Measurements from ENCODE around the gene RASA3.
"Not testable (repeated sequence)": the region's sequence is repeated elsewhere in the genome, so short reads cannot be mapped to it uniquely, and the experiment has no call there.

The RASA3 gene

GRCh38 chr13:114111577-114111976 lies 20.8 kb downstream of the RASA3 start:
- DNase-seq = peak in 1 of 2 donors; percentile 26

DNA sequence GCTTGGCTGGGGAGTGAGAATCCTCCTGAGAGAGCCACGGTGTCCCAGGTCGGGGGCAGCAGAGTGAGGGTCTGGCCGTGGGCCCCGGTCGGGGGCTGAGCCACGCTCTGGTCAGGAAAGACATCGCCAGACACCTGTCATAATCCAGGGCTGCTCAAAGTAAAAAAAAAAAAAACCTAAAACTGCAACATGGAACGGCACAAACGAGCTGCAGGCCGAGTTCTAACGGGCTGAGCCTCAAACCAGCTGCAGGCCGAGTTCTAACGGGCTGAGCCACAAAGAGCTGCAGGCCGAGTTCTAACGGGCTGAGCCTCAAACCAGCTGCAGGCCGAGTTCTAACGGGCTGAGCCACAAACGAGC lies 21.6 kb downstream of the RASA3 start:
- DNase-seq = not testable (repeated sequence)

- DNase-seq = peak; percentile 69 to 81
Observed at GRCh38 chr13:114110091-114110829, 22.2 kb downstream of the RASA3 start.

- DNase-seq = no peak
Observed at GRCh38 chr13:114109641-114110041, 22.8 kb downstream of the RASA3 start.

GRCh38 chr13:114108894-114109293 lies 23.5 kb downstream of the RASA3 start:
- no peak for DNase-seq

DNA sequence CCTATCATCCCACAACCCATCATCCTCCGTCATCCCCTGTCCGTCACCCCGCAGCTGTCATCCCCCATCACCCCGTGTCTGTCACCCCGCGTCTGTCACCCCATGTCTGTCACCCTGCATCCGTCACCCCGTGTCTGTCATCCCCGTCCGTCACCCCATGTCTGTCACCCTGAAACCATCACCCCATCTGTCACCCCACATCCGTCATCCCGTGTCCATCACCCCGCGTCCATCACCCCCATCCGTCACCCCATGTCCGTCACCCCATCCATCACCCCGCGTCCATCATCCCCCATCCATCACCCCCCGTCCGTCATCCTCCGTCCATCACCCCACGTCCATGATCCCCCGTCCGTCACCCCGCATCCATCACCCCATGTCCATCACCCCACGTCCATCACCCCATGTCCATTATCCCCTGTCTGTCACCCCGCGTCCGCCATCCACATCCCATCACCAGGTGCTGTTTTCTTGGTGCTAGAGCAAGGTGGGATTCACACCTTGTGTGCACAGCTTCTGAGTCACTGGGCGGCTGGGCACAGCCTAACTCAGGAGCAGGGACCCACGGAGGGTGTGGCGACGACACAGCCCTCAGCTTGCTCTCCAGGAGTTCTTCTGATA lies 24.2 kb downstream of the RASA3 start:
- DNase-seq = no peak

DNA sequence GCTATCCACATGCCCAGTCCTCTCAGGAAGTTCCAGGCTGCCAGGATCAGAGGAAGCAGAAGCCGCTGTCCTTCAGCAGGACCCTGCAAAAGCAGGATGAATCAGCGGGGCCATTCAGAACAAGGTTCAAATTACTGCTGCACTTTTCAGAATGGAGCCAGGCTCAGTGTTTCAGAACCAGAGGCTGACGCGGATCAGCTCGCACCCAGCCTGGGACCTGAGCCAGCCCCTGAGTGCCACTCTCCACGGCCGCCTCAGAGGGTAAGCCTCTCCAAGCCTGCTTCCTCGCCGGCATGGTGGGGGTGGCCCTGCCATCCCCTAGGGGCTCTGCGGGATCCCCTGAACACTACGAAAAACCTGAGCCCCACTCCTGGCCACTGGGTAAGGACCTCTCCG lies 24.7 kb downstream of the RASA3 start:
- no peak for DNase-seq

DNA sequence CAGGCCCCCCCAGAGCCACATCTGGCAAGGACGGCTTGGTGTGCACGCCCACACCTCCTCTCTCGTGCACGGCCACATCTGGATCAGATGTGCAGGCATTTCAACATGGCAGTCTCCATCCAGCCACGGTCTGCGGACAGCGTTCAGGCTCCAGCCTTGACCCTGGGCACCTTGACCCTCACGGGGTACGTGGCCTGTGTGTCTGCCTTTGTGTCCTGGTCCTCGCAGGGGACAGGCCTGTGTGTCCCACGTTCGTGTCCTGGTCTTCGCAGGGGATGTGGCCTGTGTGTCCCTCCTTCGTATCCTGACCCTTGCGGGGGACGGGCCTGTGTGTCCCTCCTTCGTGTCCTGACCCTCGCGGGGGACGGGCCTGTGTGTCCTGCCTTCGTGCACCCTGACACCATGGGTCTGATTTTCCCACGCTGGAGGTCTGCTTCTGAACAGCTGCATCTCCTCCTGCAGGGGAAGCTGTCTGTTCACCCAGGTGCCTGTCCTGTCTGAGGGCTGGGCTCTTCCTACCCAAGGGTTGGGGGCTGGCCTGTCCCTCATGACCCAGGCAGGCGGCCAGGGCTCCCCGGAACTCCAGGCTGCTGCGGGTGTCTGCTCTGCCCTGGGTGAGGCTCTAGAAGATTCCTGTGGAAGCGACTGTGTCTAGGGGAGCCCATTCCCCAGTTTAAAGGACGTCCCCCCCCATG lies 25.3 kb downstream of the RASA3 start:
- no peak for DNase-seq

DNA sequence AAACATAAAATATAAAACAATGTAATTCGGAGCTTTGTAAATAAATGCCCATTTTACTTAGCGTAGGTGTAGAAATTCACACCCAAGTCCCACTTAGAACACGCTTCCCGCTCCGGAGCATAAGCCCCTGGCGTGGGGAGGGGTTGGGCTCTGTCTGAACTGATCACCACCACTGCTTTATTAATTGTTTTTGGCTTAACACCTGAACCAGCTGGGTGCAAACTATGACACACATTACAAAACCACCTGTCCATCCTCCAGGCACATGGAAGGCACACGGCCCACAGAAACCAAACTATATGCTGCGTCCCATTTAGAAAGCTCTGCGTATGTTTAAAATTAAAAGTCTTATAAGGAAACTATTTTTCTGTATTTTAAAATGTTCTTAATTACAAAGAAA lies 25.9 kb downstream of the RASA3 start:
- no peak for DNase-seq

GRCh38 chr13:114105521-114106225 lies 26.8 kb downstream of the RASA3 start:
- no peak for DNase-seq

DNA sequence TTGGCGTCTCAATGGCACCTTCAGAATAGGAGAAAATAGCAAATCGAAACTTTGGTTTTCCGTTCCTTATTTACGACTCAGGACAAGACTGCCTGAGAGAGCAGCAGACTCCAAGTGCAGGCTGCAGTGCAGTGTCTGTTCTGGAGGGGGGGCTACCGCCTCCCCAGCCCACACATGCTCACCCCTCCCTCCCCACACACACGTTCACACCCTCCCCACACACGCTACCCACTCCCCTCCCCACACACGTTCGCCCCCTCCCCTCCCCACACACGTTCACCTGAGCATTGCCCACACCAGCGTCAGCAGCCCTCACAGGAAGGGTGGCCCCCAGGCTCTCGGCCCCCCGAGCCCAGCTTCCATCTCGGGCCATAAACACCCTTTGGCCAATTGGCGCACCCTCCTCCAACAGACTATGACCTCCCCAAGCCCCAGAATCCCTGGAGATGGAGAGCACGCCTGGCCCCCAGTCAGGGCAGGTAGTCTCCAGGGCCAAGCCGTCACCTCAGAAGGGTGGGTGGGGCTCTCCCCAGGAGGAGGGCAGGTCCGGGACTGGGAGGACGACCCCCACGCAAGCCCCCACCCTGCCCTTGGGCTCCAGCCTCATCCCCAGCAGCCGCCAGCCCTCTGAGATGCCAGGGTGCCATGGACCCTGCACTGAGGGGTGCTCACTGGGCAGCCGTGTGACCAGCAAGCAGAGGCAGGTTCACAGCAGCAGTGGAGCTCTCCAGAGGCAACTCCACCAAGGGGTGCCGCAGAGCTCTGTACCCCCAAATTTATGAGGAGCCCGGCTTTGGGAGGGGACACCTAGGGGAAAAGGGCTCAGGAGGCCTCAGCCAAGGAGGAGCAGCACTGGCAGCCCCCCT lies 27.5 kb downstream of the RASA3 start:
- DNase-seq = no peak

DNA sequence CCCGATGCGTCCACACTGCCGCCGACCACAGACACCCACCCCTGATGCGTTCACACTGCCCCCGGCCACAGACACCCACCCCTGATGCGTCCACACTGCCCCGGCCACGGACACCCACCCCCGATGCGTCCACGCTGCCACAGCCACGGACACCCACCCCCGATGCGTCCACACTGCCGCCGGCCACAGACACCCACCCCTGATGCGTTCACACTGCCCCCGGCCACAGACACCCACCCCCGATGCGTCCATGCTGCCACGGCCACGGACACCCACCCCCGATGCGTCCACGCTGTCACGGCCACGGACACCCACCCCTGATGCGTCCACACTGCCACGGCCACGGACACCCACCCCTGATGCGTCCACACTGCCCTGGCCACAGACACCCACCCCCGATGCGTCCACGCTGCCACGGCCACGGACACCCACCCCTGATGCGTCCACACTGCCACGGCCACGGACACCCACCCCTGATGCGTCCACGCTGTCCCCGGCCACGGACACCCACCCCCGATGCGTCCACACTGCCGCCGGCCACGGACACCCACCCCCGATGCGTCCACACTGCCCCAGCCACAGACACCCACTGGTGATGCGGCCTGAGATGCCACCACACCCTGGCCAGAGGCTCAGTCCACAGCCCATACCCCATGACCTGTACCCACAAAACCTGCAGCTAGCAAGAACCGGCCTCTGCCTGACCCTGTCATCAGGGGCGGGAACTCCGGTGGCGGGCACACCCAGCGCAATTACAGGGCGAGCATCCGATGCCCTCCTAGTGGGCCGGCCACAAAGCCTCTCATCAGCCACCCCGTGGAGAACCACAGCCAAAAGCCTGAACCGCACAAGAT lies 28.4 kb downstream of the RASA3 start:
- no peak for DNase-seq

DNA sequence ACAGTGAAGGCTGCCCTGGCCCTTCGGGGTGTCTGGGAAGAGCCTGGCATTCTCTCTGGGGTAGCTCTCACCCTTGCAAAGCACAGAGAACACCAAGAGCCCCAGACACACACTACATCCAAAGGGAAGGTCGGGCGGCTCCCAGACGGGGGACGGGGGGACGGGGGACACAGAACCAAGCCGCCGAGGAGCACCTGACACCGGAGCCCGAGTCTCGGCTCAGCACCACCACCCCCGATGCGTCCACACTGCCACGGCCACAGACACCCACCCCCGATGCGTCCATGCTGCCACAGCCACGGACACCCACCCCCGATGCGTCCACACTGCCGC lies 29.2 kb downstream of the RASA3 start:
- DNase-seq = not testable (repeated sequence)

- no peak for DNase-seq
Observed at GRCh38 chr13:114102521-114103288, 29.7 kb downstream of the RASA3 start.

- no peak for DNase-seq
Observed at GRCh38 chr13:114102131-114102520, 30.3 kb downstream of the RASA3 start.

DNA sequence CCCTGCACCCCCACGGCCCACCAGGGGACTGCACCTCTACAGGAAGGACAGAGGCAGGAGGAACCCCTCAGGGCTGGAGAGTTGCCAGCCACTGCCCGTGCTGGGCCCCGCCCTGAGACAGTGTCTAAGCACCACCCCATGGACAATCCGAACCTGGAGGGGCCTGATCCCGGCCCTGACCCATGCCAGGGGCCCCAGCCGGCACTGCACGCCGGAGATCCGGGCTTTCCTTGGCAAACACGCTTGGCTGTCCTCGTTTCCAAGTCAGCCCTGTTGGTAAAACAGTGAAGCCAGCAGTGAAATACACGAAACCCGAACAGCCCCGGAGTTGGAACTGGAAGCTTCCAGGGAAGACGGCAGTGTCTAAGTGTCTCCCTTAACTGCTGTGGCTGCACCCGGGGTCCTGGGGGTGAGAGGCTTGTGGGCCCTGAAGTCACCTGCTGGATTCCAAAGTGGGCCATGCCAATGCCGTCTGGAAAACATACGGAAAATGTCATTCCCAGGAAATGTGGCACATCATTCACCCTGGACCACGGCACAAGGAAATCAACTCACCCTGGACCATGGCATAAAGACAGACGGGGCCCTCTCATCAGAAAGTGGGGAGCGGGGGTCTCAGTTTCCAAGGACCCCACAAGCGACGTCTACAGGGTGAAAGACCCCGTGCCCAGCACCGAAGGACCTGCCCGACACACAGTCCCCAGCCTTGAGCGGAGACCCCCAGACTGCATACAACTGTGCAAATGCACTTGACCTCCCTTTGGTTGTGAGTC lies 30.9 kb downstream of the RASA3 start:
- no peak for DNase-seq

GRCh38 chr13:114100446-114101357 lies 31.7 kb downstream of the RASA3 start:
- no peak for DNase-seq

DNA sequence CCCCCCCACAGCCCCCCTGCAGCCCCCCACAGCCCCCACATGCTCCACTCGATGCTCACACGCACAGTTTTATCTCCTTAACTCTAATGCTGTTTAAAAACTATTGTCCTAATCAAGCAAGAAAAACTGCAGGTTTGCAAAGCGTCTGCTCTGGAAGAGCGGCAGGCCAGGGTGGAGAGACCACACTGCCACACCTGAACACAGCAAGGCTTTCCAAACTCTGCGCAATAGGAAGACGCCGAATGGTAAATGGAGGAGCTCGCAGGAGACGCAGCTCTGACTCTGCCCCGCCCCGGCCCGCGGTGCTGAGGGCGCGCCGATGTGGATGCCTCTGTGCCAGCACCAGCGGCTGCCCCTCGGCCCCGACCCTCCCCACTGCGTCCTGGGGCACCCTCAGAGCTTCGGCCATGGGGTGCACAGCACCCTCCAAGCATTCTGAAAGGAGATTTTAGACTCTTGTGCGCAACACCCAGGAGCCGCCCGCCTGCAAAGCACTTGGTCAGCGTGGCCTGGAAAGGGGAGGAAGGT lies 32.4 kb downstream of the RASA3 start:
- no peak for DNase-seq

All from inflammatory macrophage (primary cell).